Activated CD4-positive, alpha-beta T cell treated with anti-CD3 and anti-CD28 coated beads for 36 hours (primary cell): ENCODE measurements around the gene NAXD. TPM values are rescaled to one million over a fixed set of nuclear protein-coding genes. Genes with fewer than 3 reads are reported as not detected.
A peak's percentile ranks its signal among the peaks of the same experiment; 100 is the strongest.

ENCODE experiments used
- ATAC-seq: fragments of 200-7000 bp; cut with Tn5 transposase; one replicate; pipeline ENCODE4 v1.10.0; 2021; ENCODE audit warnings: mild to moderate bottlenecking, moderate library complexity
- CTCF ChIA-PET: fragments of 350-600 bp; sonication (Branson Sonifier 250); formaldehyde crosslinking; loops from one replicate; lab custom pipeline; 2021; ENCODE audit warnings: antibody characterized with exemption; lab: Charles Lee
- POLR2A ChIA-PET: fragments of 350-600 bp; sonication (Branson Sonifier 250); formaldehyde crosslinking; loops from one replicate; lab custom pipeline; 2021; ENCODE audit warnings: antibody characterized with exemption, inconsistent platforms; lab: Charles Lee
- DNase-seq: peaks from one replicate; pipeline ENCODE4 v3.0.0-alpha.2; 2020
- H3K27ac Mint-ChIP-seq: one replicate; pipeline ENCODE4 v1.8.0; 2021; ENCODE audit warnings: mixed read lengths
- H3K27me3 Mint-ChIP-seq: one replicate; pipeline ENCODE4 v1.8.0; 2021; ENCODE audit warnings: mixed read lengths
- H3K36me3 Mint-ChIP-seq: one replicate; pipeline ENCODE4 v1.8.0; 2021; ENCODE audit warnings: low read depth, mixed read lengths
- H3K4me1 Mint-ChIP-seq: one replicate; pipeline ENCODE4 v1.8.0; 2021; ENCODE audit warnings: mixed read lengths
- H3K4me3 Mint-ChIP-seq: one replicate; pipeline ENCODE4 v1.8.0; 2021; ENCODE audit warnings: mild to moderate bottlenecking, moderate library complexity, mixed read lengths
- H3K9me3 Mint-ChIP-seq: one replicate; pipeline ENCODE4 v1.8.0; 2021; ENCODE audit warnings: low read depth, mixed read lengths
- intact Hi-C, 2 experiments: fragments of 100-400 bp; cut with DNase I in 1 of 2; cut with micrococcal nuclease in 1 of 2; formaldehyde crosslinking; loops; one replicate each; pipeline versions ENCODE4 v1.14.2 to v1.15.1; 2022 to 2024; cut with DNase I, micrococcal nuclease
- total RNA-seq, 2 experiments: library from RNA; stranded (reverse); gene quantifications; one replicate each; pipeline ENCODE4 v1.2.3, GENCODE V29; 2021

The NAXD gene
- total RNA-seq, 2 experiments from 2014 or later = 19.6 to 23.3 TPM

- Mint-ChIP-seq H3K4me3 (no peak overlapping the region), H3K27ac (no peak overlapping the region), H3K4me1 (peaks cover 43% of the 10 kb centered on the region), H3K9me3 (no peaks in the 10 kb centered on the region), H3K27me3 (no peaks in the 10 kb centered on the region), H3K36me3 (peaks cover 21% of the 10 kb centered on the region)
- no peak for ATAC-seq
- ChIA-PET CTCF (interaction anchor here (1.6 kb wide), 1 partner anchor 11 kb away, joined by 6 read pairs; no protein-coding TSS in a partner anchor), POLR2A (no interaction called here)
- intact Hi-C loops = loop anchor here (10.0 kb wide), 2 partner anchors 163 to 567 kb away; no protein-coding TSS in a partner anchor
- no peak for DNase-seq
These were observed 2.8 kb downstream of the NAXD start for GRCh38 chr13:110618167-110618566.

- Mint-ChIP-seq H3K4me3 (no peak overlapping the region), H3K36me3 (peaks cover 24% of the 10 kb centered on the region), H3K4me1 (peaks cover 43% of the 10 kb centered on the region), H3K9me3 (no peaks in the 10 kb centered on the region), H3K27me3 (no peaks in the 10 kb centered on the region), H3K27ac (no peak overlapping the region)
- CTCF ChIA-PET = interaction anchor here (1.6 kb wide), 1 partner anchor 11 kb away, joined by 6 read pairs; no protein-coding TSS in a partner anchor
- ATAC-seq = no peak
- DNase-seq = no peak
- intact Hi-C loops = loop anchor here (10.0 kb wide), 2 partner anchors 164 to 566 kb away; no protein-coding TSS in a partner anchor
- POLR2A ChIA-PET = no interaction called here
These were observed 3.4 kb downstream of the NAXD start for GRCh38 chr13:110618780-110619179.

- no peak for ATAC-seq
- H3K9me3 Mint-ChIP-seq = no peaks in the 10 kb centered on the region
- H3K36me3 Mint-ChIP-seq = peaks cover 20% of the 10 kb centered on the region
- intact Hi-C loops = no loop called here
- CTCF ChIA-PET = interaction anchor here (0.9 kb wide), 1 partner anchor 26 kb away, joined by 3 read pairs; no protein-coding TSS in a partner anchor
- DNase-seq = no peak
- H3K4me3 Mint-ChIP-seq = no peak overlapping the region
- no peaks in the 10 kb centered on the region for H3K27me3 Mint-ChIP-seq
- POLR2A ChIA-PET = no interaction called here
- H3K27ac Mint-ChIP-seq = no peak overlapping the region
- peaks cover 38% of the 10 kb centered on the region for H3K4me1 Mint-ChIP-seq
These were observed 5.3 kb downstream of the NAXD start for GRCh38 chr13:110620596-110620995.

- H3K4me1 Mint-ChIP-seq = peaks cover 26% of the 10 kb centered on the region
- ChIA-PET POLR2A (no interaction called here), CTCF (interaction anchor here (0.7 to 1.2 kb wide), 2 partner anchors 9 to 21 kb away, joined by 3 read pairs; no protein-coding TSS in a partner anchor)
- no peak overlapping the region for H3K4me3 Mint-ChIP-seq
- H3K27me3 Mint-ChIP-seq = no peaks in the 10 kb centered on the region
- no peaks in the 10 kb centered on the region for H3K9me3 Mint-ChIP-seq
- DNase-seq (no peak), ATAC-seq (no peak)
- H3K27ac Mint-ChIP-seq = no peak overlapping the region
- H3K36me3 Mint-ChIP-seq = peaks cover 21% of the 10 kb centered on the region
- intact Hi-C loops = no loop called here
These were observed 9.7 kb downstream of the NAXD start for GRCh38 chr13:110624766-110625756.

GRCh38 chr13:110625771-110626321 lies 10.5 kb downstream of the NAXD start:
- Mint-ChIP-seq H3K36me3 (peaks cover 23% of the 10 kb centered on the region), H3K27me3 (no peaks in the 10 kb centered on the region), H3K27ac (no peak overlapping the region), H3K9me3 (no peaks in the 10 kb centered on the region), H3K4me1 (peaks cover 28% of the 10 kb centered on the region), H3K4me3 (no peak overlapping the region)
- intact Hi-C loops = no loop called here
- CTCF ChIA-PET = no interaction called here
- ATAC-seq = no peak
- DNase-seq = no peak
- POLR2A ChIA-PET = no interaction called here

- POLR2A ChIA-PET = interaction anchor here (0.7 kb wide), 1 partner anchor 596 kb away, joined by 3 read pairs; no protein-coding TSS in a partner anchor
- Mint-ChIP-seq H3K9me3 (no peaks in the 10 kb centered on the region), H3K36me3 (peaks cover 25% of the 10 kb centered on the region), H3K4me1 (peaks cover 29% of the 10 kb centered on the region), H3K4me3 (no peak overlapping the region), H3K27me3 (no peaks in the 10 kb centered on the region), H3K27ac (no peak overlapping the region)
- CTCF ChIA-PET = no interaction called here
- ATAC-seq = no peak
- no peak for DNase-seq
- intact Hi-C loops = no loop called here
These were observed 11.2 kb downstream of the NAXD start for GRCh38 chr13:110626521-110626920.

- intact Hi-C loops = no loop called here
- Mint-ChIP-seq H3K27ac (no peak overlapping the region), H3K36me3 (peaks cover 27% of the 10 kb centered on the region), H3K9me3 (no peaks in the 10 kb centered on the region), H3K4me3 (no peak overlapping the region), H3K27me3 (no peaks in the 10 kb centered on the region), H3K4me1 (peaks cover 26% of the 10 kb centered on the region)
- POLR2A ChIA-PET = no interaction called here
- DNase-seq = no peak
- no peak for ATAC-seq
- CTCF ChIA-PET = no interaction called here
These were observed 12.0 kb downstream of the NAXD start for GRCh38 chr13:110627351-110627750.

- Mint-ChIP-seq H3K27me3 (no peaks in the 10 kb centered on the region), H3K36me3 (peaks cover 25% of the 10 kb centered on the region), H3K9me3 (no peaks in the 10 kb centered on the region), H3K4me1 (peaks cover 24% of the 10 kb centered on the region), H3K4me3 (no peak overlapping the region), H3K27ac (peak overlapping the region; percentile 47)
- intact Hi-C loops = no loop called here
- no peak for DNase-seq
- POLR2A ChIA-PET = no interaction called here
- ATAC-seq = no peak
- CTCF ChIA-PET = no interaction called here
These were observed 12.6 kb downstream of the NAXD start for GRCh38 chr13:110627761-110628476.

GRCh38 chr13:110628477-110628793 lies 13.1 kb downstream of the NAXD start:
- ATAC-seq (no peak), DNase-seq (no peak)
- no peaks in the 10 kb centered on the region for H3K27me3 Mint-ChIP-seq
- H3K36me3 Mint-ChIP-seq = peaks cover 20% of the 10 kb centered on the region
- peak overlapping the region; percentile 47 for H3K27ac Mint-ChIP-seq
- intact Hi-C loops = no loop called here
- ChIA-PET CTCF (interaction anchor here (2.0 kb wide), 1 partner anchor 10 kb away, joined by 6 read pairs; no protein-coding TSS in a partner anchor), POLR2A (no interaction called here)
- H3K9me3 Mint-ChIP-seq = no peaks in the 10 kb centered on the region
- peaks cover 24% of the 10 kb centered on the region for H3K4me1 Mint-ChIP-seq
- no peak overlapping the region for H3K4me3 Mint-ChIP-seq

GRCh38 chr13:110628952-110629701 lies 13.8 kb downstream of the NAXD start:
- ChIA-PET CTCF (interaction anchor here (2.0 kb wide), 1 partner anchor 11 kb away, joined by 6 read pairs; no protein-coding TSS in a partner anchor), POLR2A (no interaction called here)
- H3K27me3 Mint-ChIP-seq = no peaks in the 10 kb centered on the region
- peaks cover 24% of the 10 kb centered on the region for H3K4me1 Mint-ChIP-seq
- H3K27ac Mint-ChIP-seq = peak overlapping the region; percentile 47
- H3K4me3 Mint-ChIP-seq = no peak overlapping the region
- peaks cover 18% of the 10 kb centered on the region for H3K36me3 Mint-ChIP-seq
- no peaks in the 10 kb centered on the region for H3K9me3 Mint-ChIP-seq
- intact Hi-C loops = no loop called here
- ATAC-seq = no peak
- no peak for DNase-seq
